Neural cell (in vitro differentiated cells): ENCODE measurements around the gene UFSP2. TPM values are rescaled to one million over a fixed set of nuclear protein-coding genes. Genes with fewer than 3 reads are reported as not detected.

Experiments
- H2AFZ ChIP-seq: fragments of 200-600, 300-800 bp; sonication (generic), shearing (Covaris generic); 2 replicates; pipeline ENCODE4 v1.6.0; 2014; ENCODE audit warnings: low read depth, mild to moderate bottlenecking, antibody characterized with exemption, low read length, moderate library complexity
- H3F3A ChIP-seq: fragments of 200-600 bp; shearing (Covaris generic); 2 replicates; pipeline ENCODE4 v1.6.1; 2016; ENCODE audit warnings: mild to moderate bottlenecking, moderate library complexity, mixed read lengths, antibody characterized with exemption, low read length; ENCODE audit not compliant: insufficient read depth, poor library complexity, severe bottlenecking
- H3K27ac ChIP-seq: fragments of 200-600, 300-800 bp; sonication (generic), shearing (Covaris generic); 2 replicates; pipeline ENCODE4 v1.5.1; 2014; ENCODE audit warnings: mild to moderate bottlenecking, low read length, moderate library complexity
- H3K27me3 ChIP-seq: fragments of 300-800, 200-600 bp; sonication (generic), shearing (Covaris generic); 2 replicates; pipeline ENCODE4 v1.6.0; 2014; ENCODE audit warnings: mild to moderate bottlenecking, low read depth, low read length, moderate library complexity; ENCODE audit not compliant: insufficient read depth
- H3K36me3 ChIP-seq: fragments of 300-800, 200-600 bp; sonication (generic), shearing (Covaris generic); 2 replicates; pipeline ENCODE4 v1.5.1; 2014; ENCODE audit warnings: mild to moderate bottlenecking, antibody characterized with exemption, low read length, moderate library complexity; ENCODE audit not compliant: insufficient read depth
- H3K4me2 ChIP-seq: fragments of 300-800, 200-600 bp; sonication (generic), shearing (Covaris generic); 2 replicates; pipeline ENCODE4 v1.6.0; 2014; ENCODE audit warnings: mild to moderate bottlenecking, low read length
- H3K4me3 ChIP-seq: fragments of 300-800, 200-600 bp; sonication (generic), shearing (Covaris generic); 2 replicates; pipeline ENCODE4 v1.5.1; 2014; ENCODE audit warnings: mild to moderate bottlenecking, low read length, moderate library complexity
- H3K79me2 ChIP-seq: fragments of 200-600 bp; shearing (Covaris generic); replicated peaks from 2 replicates; pipeline ENCODE4 v1.6.0; 2014; ENCODE audit warnings: mild to moderate bottlenecking, low read length, moderate library complexity; ENCODE audit not compliant: insufficient read depth
- H3K9ac ChIP-seq: fragments of 300-800, 200-600 bp; sonication (generic), shearing (Covaris generic); 2 replicates; pipeline ENCODE4 v1.6.1; 2016; ENCODE audit warnings: mild to moderate bottlenecking, low read length, mixed read lengths
- H3K9me2 ChIP-seq: fragments of 200-600 bp; shearing (Covaris generic); 2 replicates; pipeline ENCODE4 v1.6.1; 2016; ENCODE audit warnings: mild to moderate bottlenecking, low read length, mixed read lengths; ENCODE audit not compliant: insufficient read depth
- H3K9me3 ChIP-seq: fragments of 200-600, 300-800 bp; sonication (generic), shearing (Covaris generic); 2 replicates; pipeline ENCODE4 v1.6.1; 2016; ENCODE audit warnings: mild to moderate bottlenecking, mixed run types, low read length, moderate library complexity, mixed read lengths
- H4K20me1 ChIP-seq: fragments of 200-600 bp; shearing (Covaris generic); 2 replicates; pipeline ENCODE4 v1.6.1; 2016; ENCODE audit warnings: mild to moderate bottlenecking, mixed run types; ENCODE audit not compliant: insufficient read depth
- CTCF ChIP-seq: fragments of 450-650 bp; IDR thresholded peaks from 2 replicates; pipeline ENCODE4 v1.5.1; 2014; ENCODE audit warnings: antibody characterized with exemption, mild to moderate bottlenecking, moderate library complexity; ENCODE audit not compliant: poor library complexity, severe bottlenecking
- EP300 ChIP-seq: fragments of 450-650 bp; conservative IDR thresholded peaks from 2 replicates; pipeline ENCODE4 v1.6.1; 2014; ENCODE audit warnings: antibody characterized with exemption, mild to moderate bottlenecking, moderate library complexity; ENCODE audit not compliant: poor library complexity, severe bottlenecking
- EZH2 ChIP-seq: fragments of 200-600, 300-800 bp; shearing (Covaris generic), sonication (generic); IDR thresholded peaks from 2 replicates; pipeline ENCODE4 v1.6.1; 2014; ENCODE audit warnings: antibody characterized with exemption, low read length, borderline replicate concordance, mild to moderate bottlenecking; ENCODE audit not compliant: insufficient read depth, poor library complexity, severe bottlenecking
- MXI1 ChIP-seq: fragments of 450-650 bp; conservative IDR thresholded peaks from 2 replicates; pipeline ENCODE4 v1.6.1; 2014; ENCODE audit warnings: antibody characterized with exemption, mild to moderate bottlenecking; ENCODE audit not compliant: poor library complexity, severe bottlenecking
- POLR2AphosphoS5 ChIP-seq: IDR thresholded peaks from 2 replicates; pipeline ENCODE4 v1.6.1; 2012
- RAD21 ChIP-seq: fragments of 450-650 bp; conservative IDR thresholded peaks from 2 replicates; pipeline ENCODE4 v1.6.1; 2014; ENCODE audit warnings: antibody characterized with exemption, mild to moderate bottlenecking, moderate library complexity
- REST ChIP-seq: IDR thresholded peaks from 2 replicates; pipeline ENCODE4 v1.6.1; 2012; ENCODE audit warnings: borderline replicate concordance
- SMC3 ChIP-seq: fragments of 450-650 bp; conservative IDR thresholded peaks from 2 replicates; pipeline ENCODE4 v1.6.1; 2014; ENCODE audit warnings: antibody characterized with exemption, mild to moderate bottlenecking, moderate library complexity; ENCODE audit not compliant: poor library complexity
- TAF1 ChIP-seq: IDR thresholded peaks from 2 replicates; pipeline ENCODE4 v1.6.1; 2012; ENCODE audit warnings: low read depth
- polyA plus RNA-seq: library from polyadenylated mRNA; depleted of rRNA; stranded (reverse); fragments of >200 nt; gene quantifications from 2 replicates; pipeline ENCODE4 v1.2.3, GENCODE V29; 2014

The UFSP2 gene
- polyA plus RNA-seq, 1 donor from 2014 or later, result 38.9 TPM

- no peak for TF ChIP-seq EZH2
- no peak for TF ChIP-seq TAF1
- no peaks in the 10 kb centered on the region for H3F3A ChIP-seq
- H3K36me3 ChIP-seq, result no peaks in the 10 kb centered on the region
- H3K27ac ChIP-seq, result no peak overlapping the region
- H2AFZ ChIP-seq, result no peak overlapping the region
- no peaks in the 10 kb centered on the region for H3K27me3 ChIP-seq
- H3K9me2 ChIP-seq, result no peaks in the 10 kb centered on the region
- H3K4me3 ChIP-seq, result no peak overlapping the region
- no peaks in the 10 kb centered on the region for H3K79me2 ChIP-seq
- H3K9ac ChIP-seq, result no peak overlapping the region
- no peak overlapping the region for H3K4me2 ChIP-seq
- no peaks in the 10 kb centered on the region for H3K9me3 ChIP-seq
- no peaks in the 10 kb centered on the region for H4K20me1 ChIP-seq
Measured at GRCh38 chr4:185456131-185456530, 30.4 kb upstream of the UFSP2 start.

GRCh38 chr4:185445209-185445608 is 19.4 kb upstream of the UFSP2 start:
- H3K4me3 ChIP-seq, result no peak overlapping the region
- no peak overlapping the region for H3K9ac ChIP-seq
- no peak overlapping the region for H3K27ac ChIP-seq
- H3F3A ChIP-seq, result no peaks in the 10 kb centered on the region
- no peaks in the 10 kb centered on the region for H3K27me3 ChIP-seq
- no peaks in the 10 kb centered on the region for H3K79me2 ChIP-seq
- no peaks in the 10 kb centered on the region for H3K36me3 ChIP-seq
- H3K4me2 ChIP-seq, result no peak overlapping the region
- no peaks in the 10 kb centered on the region for H3K9me3 ChIP-seq
- no peaks in the 10 kb centered on the region for H4K20me1 ChIP-seq
- TF ChIP-seq POLR2AphosphoS5, result no peak
- TF ChIP-seq REST, result no peak
- TF ChIP-seq SMC3, result no peak
- no peak for TF ChIP-seq TAF1
- no peak for TF ChIP-seq MXI1
- TF ChIP-seq RAD21, result no peak
- no peak for TF ChIP-seq CTCF
- TF ChIP-seq EZH2, result no peak
- TF ChIP-seq EP300, result no peak
- no peak overlapping the region for H2AFZ ChIP-seq
- no peaks in the 10 kb centered on the region for H3K9me2 ChIP-seq

GRCh38 chr4:185441479-185441878 is 15.7 kb upstream of the UFSP2 start:
- Histone ChIP-seq H3K79me2 (no peaks in the 10 kb centered on the region), H3K27me3 (no peaks in the 10 kb centered on the region), H3K27ac (no peak overlapping the region), H3K4me2 (no peak overlapping the region), H3K36me3 (no peaks in the 10 kb centered on the region), H3F3A (no peaks in the 10 kb centered on the region), H4K20me1 (no peaks in the 10 kb centered on the region), H3K9ac (no peak overlapping the region), H3K4me3 (no peak overlapping the region), H2AFZ (no peak overlapping the region), H3K9me3 (no peaks in the 10 kb centered on the region), H3K9me2 (no peaks in the 10 kb centered on the region)
- TF ChIP-seq RAD21 (no peak), EP300 (no peak), POLR2AphosphoS5 (no peak), TAF1 (no peak), MXI1 (no peak), SMC3 (no peak), EZH2 (no peak), REST (no peak), CTCF (no peak)
